GM23338 (cell line): Measurements from ENCODE around the gene CYP1A2. TPM values are rescaled to one million over a fixed set of nuclear protein-coding genes. Genes with fewer than 3 reads are reported as not detected.

Experiments
- ATAC-seq: fragments of 200-7000 bp; cut with Tn5 transposase; 3 replicates; pipeline ENCODE4 v1.9.1; 2020
- DNase-seq: peaks from one replicate; pipeline ENCODE4 v3.0.0-alpha.2; 2015; ENCODE audit warnings: low spot score
- H2AFZ ChIP-seq: fragments of 200-600 bp; sonication (generic); 2 replicates; pipeline ENCODE4 v1.8.0; 2016; ENCODE audit warnings: antibody characterized with exemption, mild to moderate bottlenecking, moderate library complexity
- H3F3A ChIP-seq: fragments of 200-600 bp; sonication (generic); replicated peaks from 2 replicates; pipeline ENCODE4 v1.8.0; 2017; ENCODE audit warnings: antibody characterized with exemption, mixed run types, low read depth
- H3K27ac ChIP-seq: fragments of 200-600 bp; sonication (generic); 2 replicates; pipeline ENCODE4 v1.6.1; 2016; ENCODE audit warnings: low read depth
- H3K27me3 ChIP-seq: fragments of 200-600 bp; sonication (generic); 2 replicates; pipeline ENCODE4 v1.8.0; 2016; ENCODE audit warnings: mild to moderate bottlenecking, mixed run types, moderate library complexity; ENCODE audit not compliant: insufficient read depth
- H3K36me3 ChIP-seq: fragments of 200-600 bp; sonication (generic); 2 replicates; pipeline ENCODE4 v1.8.0; 2016; ENCODE audit warnings: mild to moderate bottlenecking; ENCODE audit not compliant: insufficient read depth
- H3K4me1 ChIP-seq: fragments of 200-600 bp; sonication (generic); 2 replicates; pipeline ENCODE4 v1.8.0; 2016; ENCODE audit warnings: mild to moderate bottlenecking, moderate library complexity; ENCODE audit not compliant: insufficient read depth
- H3K4me2 ChIP-seq: fragments of 200-600 bp; sonication (generic); 2 replicates; pipeline ENCODE4 v1.7.1; 2017; ENCODE audit warnings: mixed run types
- H3K4me3 ChIP-seq: fragments of 200-600 bp; sonication (generic); 2 replicates; pipeline ENCODE4 v1.6.1; 2016; ENCODE audit warnings: mixed run types
- H3K79me2 ChIP-seq: fragments of 200-600 bp; sonication (generic); replicated peaks from 2 replicates; pipeline ENCODE4 v1.8.0; 2017; ENCODE audit warnings: mild to moderate bottlenecking; ENCODE audit not compliant: insufficient read depth
- H3K9me2 ChIP-seq: fragments of 200-600 bp; sonication (generic); 2 replicates; pipeline ENCODE4 v1.8.0; 2017; ENCODE audit not compliant: insufficient read depth
- H4K20me1 ChIP-seq: fragments of 200-600 bp; sonication (generic); replicated peaks from 2 replicates; pipeline ENCODE4 v1.8.0; 2017; ENCODE audit warnings: mild to moderate bottlenecking; ENCODE audit not compliant: insufficient read depth
- H3K27ac Mint-ChIP-seq: 2 replicates; pipeline ENCODE4 v1.8.0; 2020; ENCODE audit warnings: inconsistent platforms, mild to moderate bottlenecking, moderate library complexity, mixed read lengths
- H3K27me3 Mint-ChIP-seq: 3 replicates; pipeline ENCODE4 v1.8.0; 2022; ENCODE audit warnings: low read depth, mild to moderate bottlenecking, moderate library complexity, mixed read lengths, inconsistent platforms; ENCODE audit not compliant: insufficient read depth, poor library complexity
- H3K36me3 Mint-ChIP-seq: 3 replicates; pipeline ENCODE4 v1.8.0; 2021; ENCODE audit warnings: low read depth, mild to moderate bottlenecking, inconsistent platforms, moderate library complexity, mixed read lengths
- H3K4me1 Mint-ChIP-seq: 3 replicates; pipeline ENCODE4 v1.8.0; 2020; ENCODE audit warnings: mild to moderate bottlenecking, inconsistent platforms, mixed read lengths
- H3K4me3 Mint-ChIP-seq: 3 replicates; pipeline ENCODE4 v1.8.0; 2021; ENCODE audit warnings: moderate library complexity, mild to moderate bottlenecking, inconsistent platforms, mixed read lengths
- H3K9me3 Mint-ChIP-seq: 3 replicates; pipeline ENCODE4 v1.8.0; 2020; ENCODE audit warnings: moderate library complexity, mild to moderate bottlenecking, inconsistent platforms, mixed read lengths
- CREB1 ChIP-seq: fragments of 250-450 bp; sonication (Bioruptor Pico); IDR thresholded peaks from 2 replicates; pipeline ENCODE4 v1.5.0; 2020; ENCODE audit warnings: low read depth, mild to moderate bottlenecking, moderate library complexity
- CTCF ChIP-seq, 2 experiments: fragments of 200-600 bp in 1 of 2; sonication (generic) in 1 of 2; conservative IDR thresholded peaks; 2 replicates each; pipeline versions ENCODE4 v1.5.1 to v1.6.1; 2016 to 2017; ENCODE audit warnings: antibody characterized with exemption in 2 of 2, low read depth in 2 of 2, mild to moderate bottlenecking in 2 of 2, moderate library complexity in 1 of 2
- ETS1 ChIP-seq: IDR thresholded peaks from 2 replicates; pipeline ENCODE4 v1.6.1; 2016; ENCODE audit warnings: antibody characterized with exemption
- EZH2phosphoT487 ChIP-seq: fragments of 200-600 bp; sonication (generic); IDR thresholded peaks from one replicate; pipeline ENCODE4 v1.8.1; 2018; ENCODE audit warnings: antibody characterized with exemption; ENCODE audit not compliant: unreplicated experiment
- JUNB ChIP-seq: IDR thresholded peaks from one replicate; pipeline ENCODE4 v1.6.1; 2016; ENCODE audit warnings: antibody characterized with exemption; ENCODE audit not compliant: unreplicated experiment
- NANOG ChIP-seq: IDR thresholded peaks from 2 replicates; pipeline ENCODE4 v1.6.1; 2016; ENCODE audit warnings: antibody characterized with exemption, borderline replicate concordance
- REST ChIP-seq: IDR thresholded peaks from one replicate; pipeline ENCODE4 v1.6.1; 2018; ENCODE audit warnings: antibody characterized with exemption; ENCODE audit not compliant: unreplicated experiment
- STAT1 ChIP-seq: IDR thresholded peaks from one replicate; pipeline ENCODE4 v1.6.1; 2016; ENCODE audit warnings: antibody characterized with exemption; ENCODE audit not compliant: unreplicated experiment
- ZNF331 ChIP-seq: fragments of 250-450 bp; sonication (Bioruptor Pico); IDR thresholded peaks from 2 replicates; pipeline ENCODE4 v1.5.0; 2020; ENCODE audit warnings: low read depth, mild to moderate bottlenecking, moderate library complexity
- polyA plus RNA-seq: library from polyadenylated mRNA; unstranded; fragments of >200 nt; fragmentation: Nextera tagmentation; extraction: Ambion mirVana; gene quantifications from 2 replicates; pipeline ENCODE4 v1.2.1, GENCODE V29; 2016
- total RNA-seq: library from RNA; depleted of rRNA; stranded (reverse); fragments of >200 nt; shearing (Covaris generic); gene quantifications from 2 replicates; pipeline ENCODE4 v1.2.3, GENCODE V29; 2014

Gene CYP1A2
- total and polyA plus RNA-seq, 2 experiments from 2014 or later, result not detected

- H3K79me2 ChIP-seq, result no peaks in the 10 kb centered on the region
- H3K4me1 Mint-ChIP-seq, result peaks cover 6% of the 10 kb centered on the region
- H3K9me2 ChIP-seq, result no peaks in the 10 kb centered on the region
- no peaks in the 10 kb centered on the region for H4K20me1 ChIP-seq
- H3K4me3 ChIP-seq, result no peak overlapping the region
- H3K4me1 ChIP-seq, result no peaks in the 10 kb centered on the region
- TF ChIP-seq NANOG (no peak), ETS1 (no peak), CTCF (conservative IDR thresholded peaks at IDR 0.05; ENCODE audit: low read depth in 2 of 2) (no peak), ZNF331 (no peak)
- no peaks in the 10 kb centered on the region for H3K36me3 Mint-ChIP-seq
- H3K27me3 Mint-ChIP-seq, result peaks cover 14% of the 10 kb centered on the region
- DNase-seq, result no peak
- H3K27ac Mint-ChIP-seq, result no peak overlapping the region
- no peaks in the 10 kb centered on the region; the same call in 2 of the 3 replicates for H3K9me3 Mint-ChIP-seq
- no peak for ATAC-seq
- no peak overlapping the region for H3K27ac ChIP-seq
- no peak overlapping the region for H3K4me2 ChIP-seq
- H3K27me3 ChIP-seq, result no peaks in the 10 kb centered on the region
- H2AFZ ChIP-seq, result 0 out of 2 replicates have a peak overlapping the region, but pooled peaks have one; percentile 18
- H3F3A ChIP-seq, result no peaks in the 10 kb centered on the region
- H3K36me3 ChIP-seq, result no peaks in the 10 kb centered on the region
- no peak overlapping the region for H3K4me3 Mint-ChIP-seq
Observed at GRCh38 chr15:74754593-74755215, 6.1 kb downstream of the CYP1A2 start.

GRCh38 chr15:74758736-74759135 is 10.1 kb downstream of the CYP1A2 start:
- H3F3A ChIP-seq, result no peaks in the 10 kb centered on the region
- H3K36me3 Mint-ChIP-seq, result no peaks in the 10 kb centered on the region
- peaks cover 8% of the 10 kb centered on the region; the same call in 2 of the 3 replicates for H3K4me1 Mint-ChIP-seq
- H3K4me3 ChIP-seq, result no peak overlapping the region
- no peaks in the 10 kb centered on the region for H3K36me3 ChIP-seq
- DNase-seq (no peak), ATAC-seq (no peak)
- H3K79me2 ChIP-seq, result no peaks in the 10 kb centered on the region
- no peaks in the 10 kb centered on the region for H4K20me1 ChIP-seq
- H3K4me1 ChIP-seq, result no peaks in the 10 kb centered on the region; the same call in 1 of the 2 replicates
- no peak overlapping the region for H3K27ac Mint-ChIP-seq
- H3K27me3 Mint-ChIP-seq, result peaks cover 14% of the 10 kb centered on the region
- no peaks in the 10 kb centered on the region for H3K9me2 ChIP-seq
- H3K27ac ChIP-seq, result no peak overlapping the region
- H2AFZ ChIP-seq, result no peak overlapping the region
- H3K27me3 ChIP-seq, result no peaks in the 10 kb centered on the region
- no peaks in the 10 kb centered on the region; the same call in 1 of the 3 replicates for H3K9me3 Mint-ChIP-seq
- H3K4me3 Mint-ChIP-seq, result no peak overlapping the region
- H3K4me2 ChIP-seq, result no peak overlapping the region
- TF ChIP-seq EZH2phosphoT487, result no peak
- no peak for TF ChIP-seq CREB1 (CRISPR knock-in tag)
- TF ChIP-seq STAT1, result no peak
- TF ChIP-seq ETS1, result no peak
- TF ChIP-seq REST, result no peak
- TF ChIP-seq CTCF (conservative IDR thresholded peaks at IDR 0.05; ENCODE audit: low read depth in 2 of 2), result no peak
- TF ChIP-seq JUNB, result no peak
